Measurements from ENCODE around the gene FNIP1. TPM values are rescaled to one million over a fixed set of nuclear protein-coding genes. Genes with fewer than 3 reads are reported as not detected.

Gene FNIP1
- total and polyA plus RNA-seq, 2 experiments from 2014 or later, result 20.7 to 73.4 TPM

- TF ChIP-seq CTCF (IDR thresholded peaks at IDR 0.05; ENCODE audit: poor library complexity) (no peak), EZH2 (IDR thresholded peaks at IDR 0.05; ENCODE audit: borderline replicate concordance) (no peak), EZH2phosphoT487 (IDR thresholded peaks at IDR 0.05; ENCODE audit: low read depth, severe bottlenecking, unreplicated experiment) (no peak)
- no peaks in the 10 kb centered on the region for H3K27me3 ChIP-seq
- DNase-seq (ENCODE audit: low spot score), result no peak
- H3K36me3 ChIP-seq (replicated peaks; ENCODE audit: insufficient read depth, low read depth), result peaks cover under 1% of the 10 kb centered on the region
- H2AFZ ChIP-seq, result no peak overlapping the region
- no peaks in the 10 kb centered on the region for H3K4me1 ChIP-seq (ENCODE audit: insufficient read depth)
- WGBS (ENCODE audit: low lambda C conversion rate, missing lambda C conversion rate), result 98% methylated on average over 3 of the region's 3 CpGs
- H3K27ac ChIP-seq, result no peak overlapping the region
- peaks cover 100% of the 10 kb centered on the region for H3K79me2 ChIP-seq
- H4K20me1 ChIP-seq (ENCODE audit: insufficient read depth, poor library complexity, severe bottlenecking), result peaks cover 84% of the 10 kb centered on the region
- H3K9me2 ChIP-seq (replicated peaks; ENCODE audit: insufficient read depth), result no peaks in the 10 kb centered on the region
- no peaks in the 10 kb centered on the region for H3K9me3 ChIP-seq (ENCODE audit: low read depth)
- H3K4me3 ChIP-seq, result no peak overlapping the region
- no peak overlapping the region for H3K4me2 ChIP-seq
Observed at GRCh38 chr5:131766689-131767088, 30.1 kb downstream of the FNIP1 start.

- peaks cover 100% of the 10 kb centered on the region for H3K79me2 ChIP-seq
- H3K9me3 ChIP-seq (ENCODE audit: low read depth), result no peaks in the 10 kb centered on the region
- no peak overlapping the region for H3K4me3 ChIP-seq
- no peak overlapping the region for H3K4me2 ChIP-seq
- H4K20me1 ChIP-seq (ENCODE audit: insufficient read depth, poor library complexity, severe bottlenecking), result peaks cover 84% of the 10 kb centered on the region
- no peaks in the 10 kb centered on the region for H3K4me1 ChIP-seq (ENCODE audit: insufficient read depth)
- 93% methylated on average over 1 of the region's 1 CpG for WGBS (ENCODE audit: low lambda C conversion rate, missing lambda C conversion rate)
- TF ChIP-seq EZH2phosphoT487 (IDR thresholded peaks at IDR 0.05; ENCODE audit: low read depth, severe bottlenecking, unreplicated experiment) (no peak), CTCF (IDR thresholded peaks at IDR 0.05; ENCODE audit: poor library complexity) (no peak)
- H3K27me3 ChIP-seq, result no peaks in the 10 kb centered on the region
- DNase-seq (ENCODE audit: low spot score), result no peak
- H3K27ac ChIP-seq, result no peak overlapping the region
- no peak overlapping the region for H2AFZ ChIP-seq
- no peaks in the 10 kb centered on the region for H3K9me2 ChIP-seq (replicated peaks; ENCODE audit: insufficient read depth)
- peaks cover 4% of the 10 kb centered on the region for H3K36me3 ChIP-seq (replicated peaks; ENCODE audit: insufficient read depth, low read depth)
Observed at GRCh38 chr5:131765261-131765660, 31.6 kb downstream of the FNIP1 start.

GRCh38 chr5:131763968-131764367 is 32.8 kb downstream of the FNIP1 start:
- no peak overlapping the region for H2AFZ ChIP-seq
- no peak for TF ChIP-seq EZH2 (IDR thresholded peaks at IDR 0.05; ENCODE audit: borderline replicate concordance)
- TF ChIP-seq CTCF (IDR thresholded peaks at IDR 0.05; ENCODE audit: poor library complexity), result no peak
- no peak for TF ChIP-seq EZH2phosphoT487 (IDR thresholded peaks at IDR 0.05; ENCODE audit: low read depth, severe bottlenecking, unreplicated experiment)
- H3K4me3 ChIP-seq, result no peak overlapping the region
- no peak overlapping the region for H3K27ac ChIP-seq
- H3K4me1 ChIP-seq (ENCODE audit: insufficient read depth), result no peaks in the 10 kb centered on the region
- H3K4me2 ChIP-seq, result no peak overlapping the region
- no peak for DNase-seq (ENCODE audit: low spot score)
- no peaks in the 10 kb centered on the region for H3K9me2 ChIP-seq (replicated peaks; ENCODE audit: insufficient read depth)
- peaks cover 100% of the 10 kb centered on the region for H3K79me2 ChIP-seq
- peaks cover 4% of the 10 kb centered on the region for H3K36me3 ChIP-seq (replicated peaks; ENCODE audit: insufficient read depth, low read depth)
- no peaks in the 10 kb centered on the region for H3K27me3 ChIP-seq
- H3K9me3 ChIP-seq (ENCODE audit: low read depth), result no peaks in the 10 kb centered on the region
- WGBS (ENCODE audit: low lambda C conversion rate, missing lambda C conversion rate), result 96% methylated on average over 3 of the region's 3 CpGs
- peaks cover 84% of the 10 kb centered on the region for H4K20me1 ChIP-seq (ENCODE audit: insufficient read depth, poor library complexity, severe bottlenecking)

- H3K36me3 ChIP-seq (replicated peaks; ENCODE audit: insufficient read depth, low read depth), result peaks cover 4% of the 10 kb centered on the region
- H3K4me1 ChIP-seq (ENCODE audit: insufficient read depth), result no peaks in the 10 kb centered on the region
- H3K4me3 ChIP-seq, result no peak overlapping the region
- WGBS (ENCODE audit: low lambda C conversion rate, missing lambda C conversion rate), result no CpG with 5 or more reads among the region's 2 CpGs
- DNase-seq (ENCODE audit: low spot score), result no peak
- no peak for TF ChIP-seq EZH2 (IDR thresholded peaks at IDR 0.05; ENCODE audit: borderline replicate concordance)
- TF ChIP-seq EZH2phosphoT487 (IDR thresholded peaks at IDR 0.05; ENCODE audit: low read depth, severe bottlenecking, unreplicated experiment), result no peak
- no peak for TF ChIP-seq CTCF (IDR thresholded peaks at IDR 0.05; ENCODE audit: poor library complexity)
- H3K27me3 ChIP-seq, result no peaks in the 10 kb centered on the region
- H4K20me1 ChIP-seq (ENCODE audit: insufficient read depth, poor library complexity, severe bottlenecking), result peaks cover 85% of the 10 kb centered on the region
- H3K79me2 ChIP-seq, result peaks cover 100% of the 10 kb centered on the region
- no peaks in the 10 kb centered on the region for H3K9me2 ChIP-seq (replicated peaks; ENCODE audit: insufficient read depth)
- no peak overlapping the region for H2AFZ ChIP-seq
- H3K9me3 ChIP-seq (ENCODE audit: low read depth), result no peaks in the 10 kb centered on the region
- no peak overlapping the region for H3K27ac ChIP-seq
- no peak overlapping the region for H3K4me2 ChIP-seq
Observed at GRCh38 chr5:131760793-131761192, 36.0 kb downstream of the FNIP1 start.

All from hepatocyte (in vitro differentiated cells).